Thyroid gland (tissue), 4 donors: ENCODE data around the gene MYMK. TPM values are rescaled to one million over a fixed set of nuclear protein-coding genes. Genes with fewer than 3 reads are reported as not detected.
A peak's percentile ranks its signal among the peaks of the same experiment; 100 is the strongest.

Experiments used
- DNase-seq, 2 donors: peaks; one replicate each; pipeline ENCODE4 v3.0.0-alpha.2; 2019
- H3K27ac ChIP-seq, 3 donors: fragments of 200-600 bp; sonication (generic); 1 replicate in 2 of 3; 2 replicates in 1 of 3; pipeline ENCODE4 v1.5.1; 2016 to 2019; ENCODE audit warnings: mild to moderate bottlenecking in 1 of 3, moderate library complexity in 1 of 3
- H3K27me3 ChIP-seq: fragments of 200-600 bp; sonication (generic); one replicate; pipeline ENCODE4 v1.5.1; 2019
- H3K36me3 ChIP-seq, 2 donors: fragments of 200-600 bp; sonication (generic); one replicate each; pipeline ENCODE4 v1.5.1; 2016 to 2019
- H3K4me1 ChIP-seq, 2 donors: fragments of 200-600 bp; sonication (generic); one replicate each; pipeline ENCODE4 v1.5.1; 2017 to 2019
- H3K4me3 ChIP-seq, 3 donors: fragments of 200-600 bp; sonication (generic); replicated peaks in 1 of 3; 1 replicate in 2 of 3; 2 replicates in 1 of 3; pipeline ENCODE4 v1.5.1; 2016; ENCODE audit warnings: mild to moderate bottlenecking in 1 of 3
- H3K9me3 ChIP-seq: fragments of 200-600 bp; sonication (generic); one replicate; pipeline ENCODE4 v1.5.1; 2017
- POLR2A ChIP-seq, 2 donors: fragments of 450-650 bp; IDR thresholded peaks; one replicate each; pipeline ENCODE4 v1.6.1; 2017; ENCODE audit warnings: antibody characterized with exemption in 2 of 2, mild to moderate bottlenecking in 2 of 2, moderate library complexity in 1 of 2
- WGBS, 2 donors: methylation state at CpG; one replicate each; pipeline ENCODE4 v1.1.5; 2017; 5-methylcytosine and 5-hydroxymethylcytosine counted together
- intact Hi-C: fragments of 100-400 bp; cut with DNase I; formaldehyde crosslinking; loops from one replicate; pipeline ENCODE4 v1.15.1; 2023
- total RNA-seq, 4 donors: library from RNA; depleted of rRNA; stranded (reverse); fragments of >200 nt; gene quantifications; one replicate each; pipeline ENCODE4 v1.2.3, GENCODE V29; 2016
- TF ChIP-seq, protein P1 (sequence below), 6 experiments: fragments of 200-600 bp in 3 of 6; fragments of 450-650 bp in 3 of 6; sonication (generic) in 3 of 6; IDR thresholded peaks; one replicate each; pipeline ENCODE4 v1.5.1; 2016 to 2019; ENCODE audit warnings: antibody characterized with exemption in 6 of 6, mild to moderate bottlenecking in 2 of 6, inconsistent platforms in 1 of 6, moderate library complexity in 1 of 6

MYMK gene
- total RNA-seq, 4 donors from 2014 or later, result not detected

- intact Hi-C loops, result no loop called here
- H3K36me3 ChIP-seq, result no peaks in the 10 kb centered on the region
- H3K27ac ChIP-seq, result no peak overlapping the region
- no peak overlapping the region for H3K4me3 ChIP-seq
- WGBS, 2 donors, result 92 to 96% methylated on average over 7 to 8 of the region's 9 CpGs
- H3K9me3 ChIP-seq, result no peaks in the 10 kb centered on the region
- TF ChIP-seq POLR2A (IDR thresholded peaks at IDR 0.05), result no peak
- TF ChIP-seq, protein P1, sequence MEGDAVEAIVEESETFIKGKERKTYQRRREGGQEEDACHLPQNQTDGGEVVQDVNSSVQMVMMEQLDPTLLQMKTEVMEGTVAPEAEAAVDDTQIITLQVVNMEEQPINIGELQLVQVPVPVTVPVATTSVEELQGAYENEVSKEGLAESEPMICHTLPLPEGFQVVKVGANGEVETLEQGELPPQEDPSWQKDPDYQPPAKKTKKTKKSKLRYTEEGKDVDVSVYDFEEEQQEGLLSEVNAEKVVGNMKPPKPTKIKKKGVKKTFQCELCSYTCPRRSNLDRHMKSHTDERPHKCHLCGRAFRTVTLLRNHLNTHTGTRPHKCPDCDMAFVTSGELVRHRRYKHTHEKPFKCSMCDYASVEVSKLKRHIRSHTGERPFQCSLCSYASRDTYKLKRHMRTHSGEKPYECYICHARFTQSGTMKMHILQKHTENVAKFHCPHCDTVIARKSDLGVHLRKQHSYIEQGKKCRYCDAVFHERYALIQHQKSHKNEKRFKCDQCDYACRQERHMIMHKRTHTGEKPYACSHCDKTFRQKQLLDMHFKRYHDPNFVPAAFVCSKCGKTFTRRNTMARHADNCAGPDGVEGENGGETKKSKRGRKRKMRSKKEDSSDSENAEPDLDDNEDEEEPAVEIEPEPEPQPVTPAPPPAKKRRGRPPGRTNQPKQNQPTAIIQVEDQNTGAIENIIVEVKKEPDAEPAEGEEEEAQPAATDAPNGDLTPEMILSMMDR (IDR thresholded peaks at IDR 0.05), result no peak
- peaks cover 0 to 19% of the 10 kb centered on the region in 2 donors for H3K4me1 ChIP-seq
- DNase-seq, result no peak
- no peaks in the 10 kb centered on the region for H3K27me3 ChIP-seq
These were observed 46.7 kb upstream of the MYMK start for GRCh38 chr9:133571391-133571890.

DNA sequence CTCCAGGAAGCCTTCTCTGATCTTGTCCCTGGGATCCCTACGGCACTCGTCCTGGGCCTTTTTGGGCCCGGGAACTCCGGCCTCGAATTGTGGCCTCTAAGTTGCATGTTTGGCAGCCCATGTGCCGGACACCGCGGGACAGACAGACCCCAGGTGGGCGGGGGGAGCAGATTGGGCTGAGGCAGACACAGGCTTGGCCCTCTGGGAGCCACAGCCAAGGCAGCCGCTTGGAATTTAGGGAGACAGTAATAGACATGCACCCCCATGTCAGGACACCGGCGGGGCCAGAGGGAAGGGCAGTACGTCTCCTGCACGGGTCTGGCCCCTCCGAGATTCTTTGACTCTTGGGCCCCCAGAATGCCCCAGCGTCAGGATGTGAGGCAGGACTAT, 45.9 kb upstream of the MYMK start:
- intact Hi-C loops, result no loop called here
- peaks cover 0 to 13% of the 10 kb centered on the region in 2 donors for H3K4me1 ChIP-seq
- TF ChIP-seq, protein P1 (IDR thresholded peaks at IDR 0.05), result no peak
- TF ChIP-seq POLR2A (IDR thresholded peaks at IDR 0.05), result no peak
- no peaks in the 10 kb centered on the region for H3K27me3 ChIP-seq
- DNase-seq, result no peak
- no peak overlapping the region for H3K27ac ChIP-seq
- no peaks in the 10 kb centered on the region for H3K9me3 ChIP-seq
- WGBS, 2 donors, result 81 to 82% methylated on average over 16 of the region's 16 CpGs
- no peak overlapping the region for H3K4me3 ChIP-seq
- H3K36me3 ChIP-seq, result no peaks in the 10 kb centered on the region

- Histone ChIP-seq H3K36me3 (no peaks in the 10 kb centered on the region), H3K4me3 (no peak overlapping the region), H3K27me3 (no peaks in the 10 kb centered on the region), H3K27ac (no peak overlapping the region), H3K4me1 (peaks cover 0 to 13% of the 10 kb centered on the region in 2 donors), H3K9me3 (no peaks in the 10 kb centered on the region)
- 68 to 69% methylated on average over 20 to 36 of the region's 36 CpGs for WGBS, 2 donors
- intact Hi-C loops, result loop anchor here (5.0 kb wide), 1 partner anchor 87 kb away; no protein-coding TSS in a partner anchor
- peak in 1 of 2 donors; percentile 7 for DNase-seq
- no peak for TF ChIP-seq POLR2A (IDR thresholded peaks at IDR 0.05)
- TF ChIP-seq, protein P1 (IDR thresholded peaks at IDR 0.05), result no peak
These were observed 45.3 kb upstream of the MYMK start for GRCh38 chr9:133569891-133570690.

DNA sequence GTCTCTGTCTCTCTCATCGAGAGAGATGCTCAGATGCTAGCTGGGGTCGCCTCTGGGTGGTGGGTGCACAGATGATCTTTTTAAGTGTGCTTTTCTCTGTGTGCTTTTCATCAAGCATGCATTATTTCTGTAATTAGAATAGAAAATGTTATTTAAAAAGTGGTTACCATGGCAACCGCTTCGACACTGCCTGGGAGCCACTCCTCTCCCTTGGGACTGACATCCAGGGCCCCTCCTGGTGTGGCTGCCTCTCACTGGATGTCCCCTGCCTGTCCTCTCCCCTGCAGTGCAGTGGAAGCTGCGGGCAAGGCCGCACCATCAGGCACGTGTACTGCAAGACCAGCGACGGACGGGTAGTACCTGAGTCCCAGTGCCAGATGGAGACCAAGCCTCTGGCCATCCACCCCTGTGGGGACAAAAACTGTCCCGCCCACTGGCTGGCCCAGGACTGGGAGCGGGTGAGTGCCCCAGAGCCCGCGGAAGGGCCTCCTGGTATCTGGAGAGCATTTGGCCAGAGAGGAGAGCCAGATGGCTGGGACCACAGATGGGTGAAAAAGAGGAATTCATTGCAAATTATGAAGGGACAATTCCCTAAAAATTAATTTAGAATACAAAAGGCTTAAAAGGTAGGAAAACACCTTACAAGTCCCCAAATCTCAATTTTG, 44.5 kb upstream of the MYMK start:
- no peak for DNase-seq
- Histone ChIP-seq H3K4me1 (peaks cover 0 to 18% of the 10 kb centered on the region in 2 donors), H3K27ac (no peak overlapping the region), H3K9me3 (no peaks in the 10 kb centered on the region), H3K4me3 (no peak overlapping the region), H3K36me3 (no peaks in the 10 kb centered on the region), H3K27me3 (no peaks in the 10 kb centered on the region)
- intact Hi-C loops, result loop anchor here (5.0 kb wide), 1 partner anchor 88 kb away; no protein-coding TSS in a partner anchor
- TF ChIP-seq POLR2A (IDR thresholded peaks at IDR 0.05), result no peak
- TF ChIP-seq, protein P1 (IDR thresholded peaks at IDR 0.05), result no peak
- 92 to 93% methylated on average over 14 of the region's 14 CpGs for WGBS, 2 donors
